Epithelial cell of esophagus (primary cell): ENCODE data around the gene ADGRL3.

ENCODE experiments used
- DNase-seq: peaks from one replicate; pipeline ENCODE4 v3.0.0; 2010; ENCODE audit warnings: low read depth
- H3K4me3 ChIP-seq: 2 replicates; pipeline ENCODE4 v1.5.1; 2011; ENCODE audit warnings: mild to moderate bottlenecking, low read length, control low read depth
- CTCF ChIP-seq: IDR thresholded peaks from 2 replicates; pipeline ENCODE4 v1.5.1; 2011; ENCODE audit warnings: low read depth, mild to moderate bottlenecking, low read length, control low read depth, inconsistent platforms; ENCODE audit not compliant: insufficient read depth; ENCODE audit errors: missing control alignments

Gene ADGRL3

DNA sequence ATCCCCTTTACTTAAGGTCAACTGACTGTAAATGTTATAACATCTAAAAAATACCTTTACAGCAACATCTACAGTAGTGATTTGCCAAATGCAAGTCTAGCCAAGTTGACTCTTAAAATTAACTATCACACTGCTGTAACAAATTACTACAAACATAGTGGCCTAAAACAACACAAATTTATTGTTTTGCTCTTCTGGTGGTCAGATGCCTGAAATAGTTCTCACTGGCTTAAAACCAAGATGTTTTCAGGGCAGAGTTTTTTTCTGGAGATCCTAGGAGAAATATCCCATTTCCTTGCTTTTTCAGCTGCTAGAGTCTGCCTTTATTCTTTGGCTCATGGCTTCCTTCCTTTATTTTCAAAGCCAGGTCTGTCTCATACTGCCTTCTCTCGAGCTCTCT is 120.5 kb downstream of the ADGRL3 start:
- no peak for DNase-seq

GRCh38 chr4:61332693-61333092 is 132.6 kb downstream of the ADGRL3 start:
- DNase-seq = no peak
- TF ChIP-seq CTCF = no peak
- H3K4me3 ChIP-seq = no peak overlapping the region

More for the DNA sequence above, 120.5 kb downstream of the ADGRL3 start:
- H3K4me3 ChIP-seq = no peak overlapping the region
- TF ChIP-seq CTCF = no peak

GRCh38 chr4:61333490-61333889 is 133.4 kb downstream of the ADGRL3 start:
- TF ChIP-seq CTCF = no peak
- DNase-seq = no peak
- H3K4me3 ChIP-seq = no peak overlapping the region

DNA sequence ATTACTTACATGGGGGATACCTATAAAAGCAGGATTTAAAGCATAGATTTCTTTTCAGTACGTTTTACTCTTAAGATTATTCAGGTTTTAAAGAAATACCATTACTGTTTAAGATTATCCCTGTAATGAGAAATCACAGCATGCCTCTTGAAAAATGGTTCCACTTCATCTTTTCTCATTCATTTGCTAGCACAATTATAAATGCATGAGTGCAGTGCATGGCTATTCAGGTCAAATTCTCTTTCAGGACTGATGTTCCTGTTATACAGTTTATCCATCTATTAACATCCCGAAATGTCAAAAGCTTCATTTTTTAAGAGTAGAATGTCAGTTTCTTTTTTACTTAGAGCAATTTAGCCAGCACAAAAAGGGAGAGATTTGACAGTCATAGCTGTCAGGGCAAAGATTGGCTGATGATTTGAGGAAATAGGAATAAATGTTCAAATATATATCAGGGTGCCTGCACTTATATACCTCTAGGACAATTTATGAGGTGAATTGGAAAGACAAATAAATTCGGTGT is 135.2 kb downstream of the ADGRL3 start:
- no peak for TF ChIP-seq CTCF
- no peak overlapping the region for H3K4me3 ChIP-seq
- no peak for DNase-seq

GRCh38 chr4:61336488-61336887 is 136.4 kb downstream of the ADGRL3 start:
- no peak for TF ChIP-seq CTCF
- no peak overlapping the region for H3K4me3 ChIP-seq
- no peak for DNase-seq

- TF ChIP-seq CTCF = no peak
- no peak overlapping the region for H3K4me3 ChIP-seq
- DNase-seq = no peak
Measured at GRCh38 chr4:61336916-61337315, 136.8 kb downstream of the ADGRL3 start.

GRCh38 chr4:61342061-61342460 is 141.9 kb downstream of the ADGRL3 start:
- DNase-seq = no peak
- no peak overlapping the region for H3K4me3 ChIP-seq
- no peak for TF ChIP-seq CTCF
